ENCODE data around the gene KBTBD2.
A peak's percentile ranks its signal among the peaks of the same experiment; 100 is the strongest.
"Not testable (repeated sequence)": the region's sequence is repeated elsewhere in the genome, so short reads cannot be mapped to it uniquely, and the experiment has no call there.

The KBTBD2 gene

DNA sequence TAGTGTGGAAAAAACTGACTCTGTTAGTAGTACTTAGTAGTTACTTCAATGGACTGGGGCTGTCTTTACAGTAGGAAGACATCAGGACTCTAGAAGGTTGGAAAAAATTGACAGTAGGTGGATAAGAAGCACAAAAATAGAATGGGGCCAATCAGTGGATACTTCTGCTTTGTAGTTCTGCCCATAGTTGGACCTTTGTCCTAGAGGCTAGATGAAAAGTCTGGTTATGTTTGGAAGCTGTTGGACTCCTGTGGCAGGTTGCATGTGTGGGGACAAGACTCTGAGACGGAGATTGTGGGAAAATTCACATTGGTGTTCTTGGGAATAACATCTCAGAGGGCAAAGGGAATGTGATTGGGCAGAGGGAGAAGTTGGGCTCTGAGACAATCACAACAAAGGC lies 18.6 kb upstream of the KBTBD2 start:
- no peak for DNase-seq (ENCODE audit: low read depth)
- H3K4me3 ChIP-seq (ENCODE audit: control insufficient read depth, low read depth, low read length), result no peak overlapping the region
- TF ChIP-seq CTCF (conservative IDR thresholded peaks at IDR 0.05; ENCODE audit: control insufficient read depth, insufficient read depth, low read depth, low read length), result no peak

DNA sequence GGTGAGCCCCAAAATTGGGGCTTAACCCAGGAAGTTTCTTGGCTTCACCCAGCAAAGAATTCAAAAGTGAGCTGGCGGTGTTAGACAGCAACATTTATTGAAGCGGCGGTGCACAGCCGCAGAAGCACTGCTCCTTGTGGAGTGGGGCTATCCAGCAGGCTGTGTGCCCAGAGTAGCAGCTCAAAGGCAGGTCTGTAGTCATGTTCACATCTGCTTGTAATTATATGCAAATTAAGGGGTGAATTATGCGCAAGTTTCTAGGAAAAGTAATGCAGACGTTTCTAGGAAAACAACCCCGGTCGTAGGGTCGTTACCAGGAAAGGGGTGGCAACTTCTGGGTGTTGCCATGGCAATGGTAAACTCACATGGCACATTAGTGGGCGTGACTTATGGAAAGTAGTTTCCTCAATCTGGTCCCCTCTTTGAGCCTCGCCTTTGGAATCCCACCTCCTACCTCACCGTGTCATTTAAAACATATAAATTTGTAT lies 13.7 kb upstream of the KBTBD2 start:
- peak overlapping the region; percentile 40 for H3K4me3 ChIP-seq (ENCODE audit: control insufficient read depth, low read depth, low read length)
- peak; percentile 93 for DNase-seq (ENCODE audit: low read depth)
- peak; percentile 11 for TF ChIP-seq CTCF (conservative IDR thresholded peaks at IDR 0.05; ENCODE audit: control insufficient read depth, insufficient read depth, low read depth, low read length)

GRCh38 chr7:32901629-32902028 lies 10.1 kb upstream of the KBTBD2 start:
- H3K4me3 ChIP-seq (ENCODE audit: control insufficient read depth, low read depth, low read length), result no peak overlapping the region
- TF ChIP-seq CTCF (conservative IDR thresholded peaks at IDR 0.05; ENCODE audit: control insufficient read depth, insufficient read depth, low read depth, low read length), result no peak
- no peak for DNase-seq (ENCODE audit: low read depth)

- DNase-seq (ENCODE audit: low read depth), result no peak
- no peak overlapping the region for H3K4me3 ChIP-seq (ENCODE audit: control insufficient read depth, low read depth, low read length)
- TF ChIP-seq CTCF (conservative IDR thresholded peaks at IDR 0.05; ENCODE audit: control insufficient read depth, insufficient read depth, low read depth, low read length), result no peak
Observed at GRCh38 chr7:32900433-32900995, 9.0 kb upstream of the KBTBD2 start.

DNA sequence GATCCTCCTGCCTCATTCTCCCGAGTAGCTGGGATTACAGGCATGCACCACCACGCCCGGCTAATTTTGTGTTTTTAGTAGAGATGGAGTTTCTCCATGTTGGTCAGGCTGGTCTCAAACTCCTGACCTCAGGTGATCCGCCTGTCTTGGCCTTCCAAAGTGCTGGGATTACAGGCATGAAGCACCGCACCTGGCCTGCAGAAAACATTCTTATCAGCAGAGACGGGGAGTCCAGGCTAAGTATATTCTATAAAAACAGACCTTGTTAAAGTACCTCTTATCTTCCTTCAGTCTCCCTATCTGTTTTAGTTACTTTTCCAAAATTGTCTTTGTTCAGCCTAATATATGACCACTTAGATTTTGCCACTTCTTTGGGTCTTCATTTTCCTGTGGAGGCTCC lies 5.8 kb upstream of the KBTBD2 start:
- H3K4me3 ChIP-seq (ENCODE audit: control insufficient read depth, low read depth, low read length); DNase-seq (ENCODE audit: low read depth): not testable (repeated sequence)

DNA sequence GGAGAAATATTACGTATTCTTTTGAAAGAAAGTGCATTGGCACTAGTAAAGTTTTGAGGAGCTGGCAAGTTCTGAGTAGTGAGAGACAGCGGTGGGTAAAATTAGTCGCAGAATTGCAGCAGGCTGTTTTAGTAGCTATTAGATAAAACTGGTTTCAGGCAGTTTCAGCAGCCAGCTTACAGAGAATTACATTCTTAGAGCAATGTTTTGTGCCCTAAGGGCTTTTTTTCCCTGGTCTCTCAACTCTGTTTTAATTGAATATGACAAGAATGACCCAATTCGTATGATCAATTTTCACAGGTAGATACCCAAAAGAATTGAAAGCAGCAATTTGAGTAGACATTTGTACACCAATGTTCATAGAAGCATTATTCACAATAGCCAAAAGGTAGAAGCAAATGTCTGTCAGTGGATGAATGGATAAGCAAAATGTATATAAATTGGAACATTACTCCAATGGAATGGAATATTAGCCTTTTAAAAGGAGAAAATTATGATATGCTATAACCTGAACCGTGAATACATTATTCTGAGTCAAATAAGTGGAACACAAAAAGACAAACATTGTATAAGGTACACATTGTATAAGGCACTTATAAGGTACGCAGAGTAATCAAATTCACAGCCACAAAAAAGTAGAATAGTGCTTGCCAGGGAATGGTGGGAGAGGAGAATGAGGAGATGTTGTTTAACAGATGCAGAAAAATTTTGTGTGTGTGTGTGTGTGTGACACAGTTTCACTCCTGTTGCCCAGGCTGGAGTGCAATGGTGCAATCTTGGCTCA lies 5.2 kb upstream of the KBTBD2 start:
- DNase-seq (ENCODE audit: low read depth), result no peak
- no peak overlapping the region for H3K4me3 ChIP-seq (ENCODE audit: control insufficient read depth, low read depth, low read length)
- no peak for TF ChIP-seq CTCF (conservative IDR thresholded peaks at IDR 0.05; ENCODE audit: control insufficient read depth, insufficient read depth, low read depth, low read length)

GRCh38 chr7:32894171-32894570 lies 2.6 kb upstream of the KBTBD2 start:
- no peak for DNase-seq (ENCODE audit: low read depth)
- no peak overlapping the region for H3K4me3 ChIP-seq (ENCODE audit: control insufficient read depth, low read depth, low read length)
- no peak for TF ChIP-seq CTCF (conservative IDR thresholded peaks at IDR 0.05; ENCODE audit: control insufficient read depth, insufficient read depth, low read depth, low read length)

Measured in fibroblast of mammary gland (primary cell).